Gastrocnemius medialis (tissue), 4 donors: ENCODE measurements around the gene LRRC74A. TPM values are rescaled to one million over a fixed set of nuclear protein-coding genes. Genes with fewer than 3 reads are reported as not detected.

Experiments used
- ATAC-seq, 2 donors: fragments of 150-250 bp; one replicate each; pipeline ENCODE4 v1.9.1; 2016
- DNase-seq, 2 donors: peaks; one replicate each; pipeline ENCODE4 v3.0.0-alpha.2; 2019
- H3K27ac ChIP-seq, 4 donors: fragments of 200-600 bp; sonication (generic); 1 replicate in 1 of 4; 2 replicates in 3 of 4; pipeline ENCODE4 v1.5.1; 2016 to 2018; ENCODE audit warnings: mild to moderate bottlenecking in 2 of 4, moderate library complexity in 1 of 4
- H3K27me3 ChIP-seq, 3 donors: fragments of 200-600 bp; sonication (generic) in 2 of 3; 1 replicate in 1 of 3; 2 replicates in 2 of 3; pipeline versions ENCODE4 v1.5.1 to v1.6.0; 2016 to 2019; ENCODE audit warnings: mild to moderate bottlenecking in 1 of 3, moderate library complexity in 1 of 3
- H3K36me3 ChIP-seq, 2 donors: fragments of 200-600 bp; sonication (generic) in 1 of 2; one replicate each; pipeline ENCODE4 v1.5.1; 2017 to 2018
- H3K4me1 ChIP-seq, 2 donors: fragments of 200-600 bp; sonication (generic) in 1 of 2; one replicate each; pipeline ENCODE4 v1.5.1; 2016 to 2017; ENCODE audit warnings: mild to moderate bottlenecking in 2 of 2
- H3K4me3 ChIP-seq, 4 donors: fragments of 200-600 bp; sonication (generic) in 3 of 4; 1 replicate in 1 of 4; 2 replicates in 3 of 4; pipeline ENCODE4 v1.5.1; 2016 to 2019; ENCODE audit warnings: mild to moderate bottlenecking in 2 of 4
- H3K9me3 ChIP-seq, 3 donors: fragments of 200-600 bp; sonication (generic) in 2 of 3; 1 replicate in 1 of 3; 2 replicates in 2 of 3; pipeline ENCODE4 v1.5.1; 2016 to 2019
- CTCF ChIP-seq, 5 experiments: fragments of 450-650 bp in 3 of 5; fragments of 200-600 bp in 2 of 5; sonication (generic) in 2 of 5; IDR thresholded peaks in 4 of 5; conservative IDR thresholded peaks in 1 of 5; 1 replicate in 4 of 5; 2 replicates in 1 of 5; pipeline ENCODE4 v1.5.1; 2016 to 2019; ENCODE audit warnings: antibody characterized with exemption in 5 of 5, mild to moderate bottlenecking in 3 of 5, moderate library complexity in 3 of 5
- POLR2A ChIP-seq, 2 donors: fragments of 450-650 bp; IDR thresholded peaks; one replicate each; pipeline ENCODE4 v1.6.1; 2017; ENCODE audit warnings: antibody characterized with exemption in 2 of 2, mild to moderate bottlenecking in 2 of 2, moderate library complexity in 2 of 2
- in situ Hi-C, 4 donors: fragments of 200-750 bp; cut with MboI; loops; one replicate each; pipeline versions ENCODE4 v1.15.0 to v1.8.0; 2017; ENCODE audit warnings: low sequenced_read_pairs in 4 of 4
- intact Hi-C: fragments of 100-400 bp; cut with DNase I; formaldehyde crosslinking; loops from one replicate; pipeline ENCODE4 v1.15.1; 2023; ENCODE audit warnings: low total_unique reads
- total RNA-seq, 4 donors: library from RNA; depleted of rRNA; stranded (reverse); fragments of >200 nt; gene quantifications; one replicate each; pipeline versions ENCODE4 v1.1.0 to v1.2.3, GENCODE V29; 2016

Gene LRRC74A
- total RNA-seq, 4 donors from 2014 or later, result not detected

DNA sequence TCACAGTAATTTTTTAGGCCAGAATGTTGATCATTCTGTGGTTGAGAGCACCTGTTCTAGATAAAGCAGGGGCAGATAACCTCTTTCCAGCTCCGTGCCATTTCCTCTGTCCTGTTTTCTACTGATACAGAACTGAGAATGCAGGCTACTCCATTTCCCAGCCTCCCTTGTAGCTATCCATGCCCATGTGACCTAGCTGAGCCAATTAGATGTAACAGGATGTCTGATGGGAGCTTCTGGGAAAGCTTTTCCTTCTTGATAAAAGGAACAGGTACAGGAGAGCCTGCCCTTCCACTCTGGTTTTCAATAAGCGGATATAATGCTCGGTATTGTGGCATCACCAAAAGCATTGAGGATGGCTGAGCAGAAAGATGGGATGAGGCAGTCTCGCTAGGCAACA is 54.2 kb downstream of the LRRC74A start:
- Histone ChIP-seq H3K27ac (no peak overlapping the region), H3K9me3 (no peaks in the 10 kb centered on the region), H3K36me3 (no peaks in the 10 kb centered on the region), H3K27me3 (no peaks in the 10 kb centered on the region), H3K4me3 (no peak overlapping the region), H3K4me1 (peaks cover 0 to 3% of the 10 kb centered on the region in 2 donors)
- in situ Hi-C loops (no loop called here), intact Hi-C loops (no loop called here)
- TF ChIP-seq POLR2A (IDR thresholded peaks at IDR 0.05), result no peak
- TF ChIP-seq CTCF (IDR thresholded peaks at IDR 0.05 in 4 of 5, conservative IDR thresholded peaks at IDR 0.05 in 1 of 5), result no peak
- ATAC-seq (no peak), DNase-seq (no peak)

- H3K4me3 ChIP-seq, result no peak overlapping the region
- intact Hi-C loops (no loop called here), in situ Hi-C loops (no loop called here)
- TF ChIP-seq POLR2A (IDR thresholded peaks at IDR 0.05) (no peak), CTCF (IDR thresholded peaks at IDR 0.05 in 4 of 5, conservative IDR thresholded peaks at IDR 0.05 in 1 of 5) (no peak)
- peaks cover 0 to 3% of the 10 kb centered on the region in 2 donors for H3K4me1 ChIP-seq
- no peak overlapping the region for H3K27ac ChIP-seq
- H3K9me3 ChIP-seq, result no peaks in the 10 kb centered on the region
- H3K36me3 ChIP-seq, result no peaks in the 10 kb centered on the region
- ATAC-seq (no peak), DNase-seq (no peak)
- H3K27me3 ChIP-seq, result no peaks in the 10 kb centered on the region
Observed at GRCh38 chr14:76881348-76881747, 55.1 kb downstream of the LRRC74A start.

- in situ Hi-C loops (no loop called here), intact Hi-C loops (no loop called here)
- DNase-seq, result no peak
- ATAC-seq, result no peak
- no peak overlapping the region for H3K4me3 ChIP-seq
- H3K27ac ChIP-seq, result no peak overlapping the region
- no peak for TF ChIP-seq POLR2A (IDR thresholded peaks at IDR 0.05)
- TF ChIP-seq CTCF (IDR thresholded peaks at IDR 0.05 in 4 of 5, conservative IDR thresholded peaks at IDR 0.05 in 1 of 5), result no peak
- H3K4me1 ChIP-seq, result peaks cover 0 to 3% of the 10 kb centered on the region in 2 donors
- H3K9me3 ChIP-seq, result no peaks in the 10 kb centered on the region
- H3K36me3 ChIP-seq, result no peaks in the 10 kb centered on the region
- H3K27me3 ChIP-seq, result no peaks in the 10 kb centered on the region
Observed at GRCh38 chr14:76882651-76883050, 56.4 kb downstream of the LRRC74A start.

- DNase-seq (no peak), ATAC-seq (no peak)
- in situ Hi-C loops (no loop called here), intact Hi-C loops (no loop called here)
- no peaks in the 10 kb centered on the region for H3K36me3 ChIP-seq
- no peak overlapping the region for H3K4me3 ChIP-seq
- peaks cover 0 to 3% of the 10 kb centered on the region in 2 donors for H3K4me1 ChIP-seq
- H3K27me3 ChIP-seq, result no peaks in the 10 kb centered on the region
- H3K27ac ChIP-seq, result no peak overlapping the region
- TF ChIP-seq CTCF (IDR thresholded peaks at IDR 0.05 in 4 of 5, conservative IDR thresholded peaks at IDR 0.05 in 1 of 5) (no peak), POLR2A (IDR thresholded peaks at IDR 0.05) (no peak)
- no peaks in the 10 kb centered on the region for H3K9me3 ChIP-seq
Observed at GRCh38 chr14:76883447-76883846, 57.2 kb downstream of the LRRC74A start.

DNA sequence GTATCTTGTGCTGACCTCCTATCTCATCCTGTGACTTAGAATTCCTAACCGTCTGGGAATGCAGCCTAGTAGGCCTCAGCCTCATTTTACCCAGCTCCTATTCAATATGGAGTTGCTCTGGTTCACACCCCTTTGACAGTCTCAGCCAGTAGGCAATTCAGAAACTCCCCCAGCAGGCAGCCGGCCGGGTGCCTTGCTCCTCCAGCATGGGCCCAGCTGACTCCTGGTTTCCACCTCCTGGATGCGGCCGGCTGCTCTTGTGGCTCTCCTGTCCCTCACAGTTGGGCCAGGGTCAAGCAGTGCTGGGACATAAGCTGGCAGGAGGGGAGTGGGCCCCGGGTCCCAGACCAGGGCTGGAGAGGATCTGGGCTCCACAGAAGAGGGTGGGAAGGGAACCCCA is 58.2 kb downstream of the LRRC74A start:
- Histone ChIP-seq H3K27ac (peak overlapping the region in 3 of 4 donors; percentile 33 to 68 (median 49)), H3K36me3 (no peaks in the 10 kb centered on the region), H3K4me1 (peaks cover 0 to 3% of the 10 kb centered on the region in 2 donors), H3K4me3 (no peak overlapping the region), H3K9me3 (no peaks in the 10 kb centered on the region), H3K27me3 (no peaks in the 10 kb centered on the region)
- intact Hi-C loops, result no loop called here
- no peak for TF ChIP-seq CTCF (IDR thresholded peaks at IDR 0.05 in 4 of 5, conservative IDR thresholded peaks at IDR 0.05 in 1 of 5)
- TF ChIP-seq POLR2A (IDR thresholded peaks at IDR 0.05), result no peak
- in situ Hi-C loops, result no loop called here
- ATAC-seq (peak in 1 of 2 donors; percentile 9), DNase-seq (no peak)
